ENCODE measurements around the gene SLC24A4.

DNA sequence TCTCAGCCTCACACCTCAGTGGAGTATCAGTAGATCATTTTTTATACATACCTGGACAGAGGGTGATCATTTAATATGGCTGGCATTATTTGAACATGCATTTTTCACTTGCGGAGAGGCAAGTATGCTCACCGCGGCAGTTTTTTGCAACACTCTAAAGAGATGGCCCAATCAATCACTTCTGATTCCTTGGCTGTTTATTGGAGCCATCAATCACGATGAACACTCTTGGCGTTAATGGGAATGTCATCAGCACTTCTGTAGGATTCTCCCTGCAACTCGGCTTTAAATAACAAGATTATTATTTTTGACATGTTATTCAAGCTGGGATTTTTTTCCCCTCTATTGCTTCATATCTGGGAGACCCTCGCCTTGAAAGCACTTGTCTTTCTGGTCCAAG is 46.9 kb upstream of the SLC24A4 start:
- TF ChIP-seq, protein P1, sequence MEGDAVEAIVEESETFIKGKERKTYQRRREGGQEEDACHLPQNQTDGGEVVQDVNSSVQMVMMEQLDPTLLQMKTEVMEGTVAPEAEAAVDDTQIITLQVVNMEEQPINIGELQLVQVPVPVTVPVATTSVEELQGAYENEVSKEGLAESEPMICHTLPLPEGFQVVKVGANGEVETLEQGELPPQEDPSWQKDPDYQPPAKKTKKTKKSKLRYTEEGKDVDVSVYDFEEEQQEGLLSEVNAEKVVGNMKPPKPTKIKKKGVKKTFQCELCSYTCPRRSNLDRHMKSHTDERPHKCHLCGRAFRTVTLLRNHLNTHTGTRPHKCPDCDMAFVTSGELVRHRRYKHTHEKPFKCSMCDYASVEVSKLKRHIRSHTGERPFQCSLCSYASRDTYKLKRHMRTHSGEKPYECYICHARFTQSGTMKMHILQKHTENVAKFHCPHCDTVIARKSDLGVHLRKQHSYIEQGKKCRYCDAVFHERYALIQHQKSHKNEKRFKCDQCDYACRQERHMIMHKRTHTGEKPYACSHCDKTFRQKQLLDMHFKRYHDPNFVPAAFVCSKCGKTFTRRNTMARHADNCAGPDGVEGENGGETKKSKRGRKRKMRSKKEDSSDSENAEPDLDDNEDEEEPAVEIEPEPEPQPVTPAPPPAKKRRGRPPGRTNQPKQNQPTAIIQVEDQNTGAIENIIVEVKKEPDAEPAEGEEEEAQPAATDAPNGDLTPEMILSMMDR (IDR thresholded peaks at IDR 0.05): no peak
- TF ChIP-seq POLR2A (IDR thresholded peaks at IDR 0.05): no peak
